ENCODE data around the gene GNAS.

GNAS gene

DNA sequence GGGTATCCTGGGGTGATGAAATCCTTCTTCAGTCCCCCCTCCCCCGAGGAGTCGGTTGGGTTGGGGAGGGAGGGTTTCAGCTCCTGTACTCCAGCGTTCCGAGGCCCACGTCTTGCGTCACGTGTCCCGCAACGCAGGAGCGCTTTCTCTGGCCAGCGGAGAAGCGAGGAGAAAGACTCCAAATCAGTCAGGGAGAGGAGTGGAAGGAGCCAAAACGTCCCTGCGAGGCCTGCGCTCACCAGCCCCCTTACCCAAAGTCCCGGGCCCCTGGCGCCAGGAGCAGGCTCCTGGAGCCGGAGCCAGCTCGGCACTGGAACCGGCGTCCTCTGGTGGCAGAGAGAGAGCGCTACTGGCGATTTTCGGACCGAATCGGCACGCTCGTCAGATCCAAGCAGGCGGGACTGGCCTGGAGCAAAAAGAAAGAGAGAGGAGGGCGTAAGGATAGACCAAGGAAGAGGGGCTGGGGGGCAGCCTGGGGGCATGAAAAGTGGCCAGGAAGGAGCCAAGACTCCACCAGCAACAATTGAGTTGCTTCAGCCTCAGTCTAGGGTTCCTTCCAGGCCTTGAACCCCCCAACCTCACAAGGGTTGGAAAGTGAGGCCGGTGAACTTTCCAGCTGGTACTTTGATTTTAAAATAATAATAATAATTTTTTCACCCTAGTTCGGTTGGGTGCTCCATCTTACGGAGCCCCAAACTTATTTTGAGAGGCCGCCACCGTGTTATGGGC, at the start of gene GNAS:
GNAS (plus strand) TSS at position 174 of the 729 bp plus-strand sequence.
- H3K4me3 ChIP-seq (IDR thresholded peaks at IDR 0.05; ENCODE audit: insufficient read depth, low read depth, low read length), result no peak within 1 kb of the TSS
- TF ChIP-seq, protein P1, sequence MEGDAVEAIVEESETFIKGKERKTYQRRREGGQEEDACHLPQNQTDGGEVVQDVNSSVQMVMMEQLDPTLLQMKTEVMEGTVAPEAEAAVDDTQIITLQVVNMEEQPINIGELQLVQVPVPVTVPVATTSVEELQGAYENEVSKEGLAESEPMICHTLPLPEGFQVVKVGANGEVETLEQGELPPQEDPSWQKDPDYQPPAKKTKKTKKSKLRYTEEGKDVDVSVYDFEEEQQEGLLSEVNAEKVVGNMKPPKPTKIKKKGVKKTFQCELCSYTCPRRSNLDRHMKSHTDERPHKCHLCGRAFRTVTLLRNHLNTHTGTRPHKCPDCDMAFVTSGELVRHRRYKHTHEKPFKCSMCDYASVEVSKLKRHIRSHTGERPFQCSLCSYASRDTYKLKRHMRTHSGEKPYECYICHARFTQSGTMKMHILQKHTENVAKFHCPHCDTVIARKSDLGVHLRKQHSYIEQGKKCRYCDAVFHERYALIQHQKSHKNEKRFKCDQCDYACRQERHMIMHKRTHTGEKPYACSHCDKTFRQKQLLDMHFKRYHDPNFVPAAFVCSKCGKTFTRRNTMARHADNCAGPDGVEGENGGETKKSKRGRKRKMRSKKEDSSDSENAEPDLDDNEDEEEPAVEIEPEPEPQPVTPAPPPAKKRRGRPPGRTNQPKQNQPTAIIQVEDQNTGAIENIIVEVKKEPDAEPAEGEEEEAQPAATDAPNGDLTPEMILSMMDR (conservative IDR thresholded peaks at IDR 0.05; ENCODE audit: low read depth, low read length), result peak; percentile 61; the same call in 1 of the 2 replicates
- H4K20me1 ChIP-seq (ENCODE audit: insufficient read depth), result no peaks in the 10 kb centered on the region
- no peaks in the 10 kb centered on the region for H3K27me3 ChIP-seq (ENCODE audit: insufficient read depth, low read depth)
- no peak within 1 kb of the TSS for H3K9ac ChIP-seq
- no peak within 1 kb of the TSS for H3K27ac ChIP-seq
- no peaks in the 10 kb centered on the region for H3K36me3 ChIP-seq (ENCODE audit: insufficient read depth)
- H3K79me2 ChIP-seq (ENCODE audit: insufficient read depth, low read depth), result no peaks in the 10 kb centered on the region
- peak within 1 kb of the TSS; percentile 89 for H2AFZ ChIP-seq (ENCODE audit: low read depth)
- H3K4me2 ChIP-seq, result peak within 1 kb of the TSS; percentile 53
- no peaks in the 10 kb centered on the region for H3K4me1 ChIP-seq (ENCODE audit: low read depth, poor library complexity, severe bottlenecking)

DNA sequence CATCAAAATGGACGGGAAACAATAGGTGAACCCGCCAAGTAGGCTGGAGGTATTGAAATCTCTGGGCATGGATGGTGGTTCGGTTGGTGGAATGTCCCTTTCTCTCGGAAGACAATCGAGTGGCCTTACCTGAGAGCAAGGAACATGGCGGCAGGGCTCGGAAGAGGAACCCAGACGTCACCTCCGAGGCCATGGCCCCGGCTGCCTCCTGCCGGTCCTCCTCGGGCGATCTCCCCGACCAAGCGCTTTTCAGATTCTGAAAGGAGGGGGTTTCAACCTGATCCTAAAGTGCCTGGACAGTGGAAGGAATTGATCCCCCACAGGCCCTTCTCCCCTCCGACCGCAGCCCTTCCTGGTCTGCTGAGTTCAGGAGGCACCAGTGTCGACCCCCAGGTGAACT, 49.0 kb upstream of the GNAS start:
- Histone ChIP-seq H3K9ac (no peak overlapping the region), H3K36me3 (ENCODE audit: insufficient read depth) (no peaks in the 10 kb centered on the region), H3K27me3 (ENCODE audit: insufficient read depth, low read depth) (peaks cover 80% of the 10 kb centered on the region), H4K20me1 (ENCODE audit: insufficient read depth) (no peaks in the 10 kb centered on the region), H3K27ac (no peak overlapping the region), H2AFZ (ENCODE audit: low read depth) (no peak overlapping the region), H3K4me2 (no peak overlapping the region), H3K4me1 (ENCODE audit: low read depth, poor library complexity, severe bottlenecking) (no peaks in the 10 kb centered on the region), H3K4me3 (IDR thresholded peaks at IDR 0.05; ENCODE audit: insufficient read depth, low read depth, low read length) (no peak overlapping the region), H3K79me2 (ENCODE audit: insufficient read depth, low read depth) (no peaks in the 10 kb centered on the region)
- TF ChIP-seq, protein P1 (conservative IDR thresholded peaks at IDR 0.05; ENCODE audit: low read depth, low read length), result no peak

DNA sequence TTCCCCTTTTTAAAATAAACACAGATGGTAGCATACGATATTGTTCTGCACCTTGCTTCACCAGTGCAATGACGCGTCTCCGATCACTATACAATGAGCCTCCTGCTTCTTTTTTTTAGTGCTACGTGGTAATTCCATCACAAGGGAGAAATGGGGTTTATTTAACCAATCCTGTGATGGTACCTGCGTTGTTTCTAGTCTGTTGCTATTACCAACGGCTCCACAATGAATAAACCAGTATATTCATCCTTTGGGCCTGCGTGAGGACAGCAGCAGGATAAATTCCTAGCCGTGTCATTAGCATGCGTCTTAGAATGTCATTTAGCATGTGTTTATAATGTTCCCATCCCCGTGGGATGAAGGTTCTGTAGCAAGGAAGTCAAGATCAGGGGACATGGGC, 44.7 kb upstream of the GNAS start:
- no peaks in the 10 kb centered on the region for H3K36me3 ChIP-seq (ENCODE audit: insufficient read depth)
- no peak overlapping the region for H3K4me3 ChIP-seq (IDR thresholded peaks at IDR 0.05; ENCODE audit: insufficient read depth, low read depth, low read length)
- H3K27ac ChIP-seq, result no peak overlapping the region
- H3K79me2 ChIP-seq (ENCODE audit: insufficient read depth, low read depth), result no peaks in the 10 kb centered on the region
- no peak overlapping the region for H3K4me2 ChIP-seq
- H2AFZ ChIP-seq (ENCODE audit: low read depth), result no peak overlapping the region
- TF ChIP-seq, protein P1 (conservative IDR thresholded peaks at IDR 0.05; ENCODE audit: low read depth, low read length), result no peak
- no peaks in the 10 kb centered on the region for H4K20me1 ChIP-seq (ENCODE audit: insufficient read depth)
- H3K27me3 ChIP-seq (ENCODE audit: insufficient read depth, low read depth), result peaks cover 53% of the 10 kb centered on the region; the same call in 1 of the 2 replicates
- no peaks in the 10 kb centered on the region for H3K4me1 ChIP-seq (ENCODE audit: low read depth, poor library complexity, severe bottlenecking)
- no peak overlapping the region for H3K9ac ChIP-seq

DNA sequence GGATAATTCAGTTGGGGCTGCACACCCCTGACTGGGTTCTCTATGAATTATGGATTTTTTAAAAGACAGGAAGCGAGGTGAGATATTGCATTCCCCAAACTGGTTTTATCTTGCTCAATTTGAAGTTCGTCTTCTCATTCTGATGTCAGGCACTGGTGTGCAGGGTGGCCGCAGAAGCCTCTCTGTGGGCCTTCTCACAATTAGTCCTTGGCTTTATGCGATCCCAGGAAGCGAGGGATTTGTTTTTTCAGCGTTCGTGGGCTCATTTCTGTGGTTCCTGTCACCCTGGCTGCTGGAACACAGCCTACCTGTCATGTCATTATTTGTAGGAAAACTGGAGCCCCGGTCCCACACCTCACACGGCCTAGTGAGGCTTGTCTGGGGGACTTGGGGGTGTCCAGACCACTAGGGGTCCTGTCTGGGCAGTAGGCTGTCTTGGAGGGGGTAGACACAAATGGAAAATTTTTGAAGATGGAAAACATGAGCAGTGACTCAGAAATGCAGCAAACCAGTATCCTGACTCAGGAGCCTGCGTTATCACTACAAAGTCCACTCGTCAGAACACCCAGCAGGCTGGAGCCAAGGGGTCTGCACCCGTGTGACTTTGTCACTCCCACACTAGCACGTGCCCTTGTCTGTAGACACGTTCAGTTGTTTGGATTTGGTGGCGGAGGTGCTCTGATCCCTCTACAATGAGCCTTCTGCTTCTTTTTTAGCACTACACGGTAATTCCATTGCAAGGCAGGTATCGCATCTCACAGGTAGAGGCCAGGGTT, 44.1 kb upstream of the GNAS start:
- Histone ChIP-seq H3K27ac (no peak overlapping the region), H3K36me3 (ENCODE audit: insufficient read depth) (no peaks in the 10 kb centered on the region), H3K4me2 (no peak overlapping the region), H2AFZ (ENCODE audit: low read depth) (no peak overlapping the region), H4K20me1 (ENCODE audit: insufficient read depth) (no peaks in the 10 kb centered on the region), H3K9ac (no peak overlapping the region), H3K27me3 (ENCODE audit: insufficient read depth, low read depth) (peaks cover 48% of the 10 kb centered on the region; the same call in 1 of the 2 replicates), H3K4me3 (IDR thresholded peaks at IDR 0.05; ENCODE audit: insufficient read depth, low read depth, low read length) (no peak overlapping the region), H3K4me1 (ENCODE audit: low read depth, poor library complexity, severe bottlenecking) (no peaks in the 10 kb centered on the region), H3K79me2 (ENCODE audit: insufficient read depth, low read depth) (no peaks in the 10 kb centered on the region)
- TF ChIP-seq, protein P1 (conservative IDR thresholded peaks at IDR 0.05; ENCODE audit: low read depth, low read length), result no peak

All from KMS-11 (cell line).